Measurements from ENCODE around the gene HELQ. TPM values are rescaled to one million over a fixed set of nuclear protein-coding genes. Genes with fewer than 3 reads are reported as not detected.

HELQ gene
- total RNA-seq, 1 experiment from 2014 or later, result 14.6 TPM

DNA sequence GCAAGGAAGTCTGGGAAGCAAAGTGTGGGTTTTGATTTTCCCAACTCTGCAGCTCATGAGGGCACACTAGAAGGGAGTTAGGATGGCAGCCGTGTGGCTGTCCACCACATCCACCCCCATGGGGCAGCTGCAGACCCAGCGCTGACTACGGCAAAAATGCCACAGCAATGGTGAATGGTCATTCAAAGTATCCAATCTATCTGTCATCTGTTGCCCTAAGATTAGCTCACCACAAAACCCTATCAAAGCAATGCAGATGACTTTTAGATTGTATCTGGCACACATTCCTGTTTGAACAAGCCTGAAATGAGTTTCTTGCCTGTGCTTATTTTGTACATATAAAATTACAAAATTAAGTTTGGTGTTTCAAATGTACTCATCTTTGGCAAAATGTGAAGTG is 91.3 kb downstream of the HELQ start:
- H3K9ac ChIP-seq (ENCODE audit: low read length), result no peak overlapping the region
- POLR2A ChIA-PET, result no interaction called here

More for the DNA sequence above, 91.3 kb downstream of the HELQ start:
- no peak overlapping the region for H2AFZ ChIP-seq (ENCODE audit: low read depth, low read length, poor library complexity, severe bottlenecking)
- no TSS peak for BruUV-seq (replicated peaks)
- H3K27me3 ChIP-seq (ENCODE audit: insufficient read depth, low read length), result no peaks in the 10 kb centered on the region
- no peaks in the 10 kb centered on the region for H3K79me2 ChIP-seq (ENCODE audit: insufficient read depth, low read length)
- no peaks in the 10 kb centered on the region for H4K20me1 ChIP-seq (ENCODE audit: insufficient read depth)
- no peak overlapping the region for H3K27ac ChIP-seq (ENCODE audit: low read depth, low read length)
- DNase-seq (ENCODE audit: low read depth, low spot score) (no peak), ATAC-seq (no peak)
- CTCF ChIA-PET, result no interaction called here
- H3K36me3 ChIP-seq (ENCODE audit: control insufficient read depth in 1 of 2, insufficient read depth in 2 of 2, low read length in 2 of 2), result no peaks in the 10 kb centered on the region
- H3K4me3 ChIP-seq (replicated peaks in 1 of 2; ENCODE audit: low read depth in 1 of 2, low read length in 2 of 2), result no peak overlapping the region
- H3K9me2 ChIP-seq (ENCODE audit: insufficient read depth), result no peaks in the 10 kb centered on the region
- no peak for TF ChIP-seq SP1 (IDR thresholded peaks at IDR 0.05; ENCODE audit: low read depth)
- TF ChIP-seq ELF1 (IDR thresholded peaks at IDR 0.05; ENCODE audit: borderline replicate concordance, low read depth), result no peak
- TF ChIP-seq, protein P1, sequence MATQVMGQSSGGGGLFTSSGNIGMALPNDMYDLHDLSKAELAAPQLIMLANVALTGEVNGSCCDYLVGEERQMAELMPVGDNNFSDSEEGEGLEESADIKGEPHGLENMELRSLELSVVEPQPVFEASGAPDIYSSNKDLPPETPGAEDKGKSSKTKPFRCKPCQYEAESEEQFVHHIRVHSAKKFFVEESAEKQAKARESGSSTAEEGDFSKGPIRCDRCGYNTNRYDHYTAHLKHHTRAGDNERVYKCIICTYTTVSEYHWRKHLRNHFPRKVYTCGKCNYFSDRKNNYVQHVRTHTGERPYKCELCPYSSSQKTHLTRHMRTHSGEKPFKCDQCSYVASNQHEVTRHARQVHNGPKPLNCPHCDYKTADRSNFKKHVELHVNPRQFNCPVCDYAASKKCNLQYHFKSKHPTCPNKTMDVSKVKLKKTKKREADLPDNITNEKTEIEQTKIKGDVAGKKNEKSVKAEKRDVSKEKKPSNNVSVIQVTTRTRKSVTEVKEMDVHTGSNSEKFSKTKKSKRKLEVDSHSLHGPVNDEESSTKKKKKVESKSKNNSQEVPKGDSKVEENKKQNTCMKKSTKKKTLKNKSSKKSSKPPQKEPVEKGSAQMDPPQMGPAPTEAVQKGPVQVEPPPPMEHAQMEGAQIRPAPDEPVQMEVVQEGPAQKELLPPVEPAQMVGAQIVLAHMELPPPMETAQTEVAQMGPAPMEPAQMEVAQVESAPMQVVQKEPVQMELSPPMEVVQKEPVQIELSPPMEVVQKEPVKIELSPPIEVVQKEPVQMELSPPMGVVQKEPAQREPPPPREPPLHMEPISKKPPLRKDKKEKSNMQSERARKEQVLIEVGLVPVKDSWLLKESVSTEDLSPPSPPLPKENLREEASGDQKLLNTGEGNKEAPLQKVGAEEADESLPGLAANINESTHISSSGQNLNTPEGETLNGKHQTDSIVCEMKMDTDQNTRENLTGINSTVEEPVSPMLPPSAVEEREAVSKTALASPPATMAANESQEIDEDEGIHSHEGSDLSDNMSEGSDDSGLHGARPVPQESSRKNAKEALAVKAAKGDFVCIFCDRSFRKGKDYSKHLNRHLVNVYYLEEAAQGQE (IDR thresholded peaks at IDR 0.05; ENCODE audit: low read depth), result no peak
- TF ChIP-seq POLR2AphosphoS5 (IDR thresholded peaks at IDR 0.05; ENCODE audit: low read depth, low read length), result no peak
- no peak for TF ChIP-seq CBX3 (IDR thresholded peaks at IDR 0.05; ENCODE audit: low read depth)
- no peak for TF ChIP-seq RAD21 (IDR thresholded peaks at IDR 0.05; ENCODE audit: low read depth)
- no peak for TF ChIP-seq TCF7L2 (IDR thresholded peaks at IDR 0.05; ENCODE audit: borderline replicate concordance, extremely low read depth, insufficient read depth, insufficient read length)
- H3K4me1 ChIP-seq (ENCODE audit: control insufficient read depth in 1 of 2, insufficient read depth in 2 of 2, low read length in 2 of 2), result no peaks in the 10 kb centered on the region
- H3K9me3 ChIP-seq (ENCODE audit: control insufficient read depth in 1 of 2, insufficient read depth in 1 of 2, low read depth in 1 of 2, low read length in 2 of 2), result no peaks in the 10 kb centered on the region
- no peak overlapping the region for H3K4me2 ChIP-seq (ENCODE audit: low read length)
- RAD21 ChIA-PET (ENCODE audit: low non-redundant PET in 1 of 2, low total read pairs in 2 of 2, uncharacterized antibody in 2 of 2, unreplicated experiment in 2 of 2), result no interaction called here
- intact Hi-C loops (cut with micrococcal nuclease), result no loop called here

Data from HCT116 (cell line).